ENCODE measurements around the gene PSD2. TPM values are rescaled to one million over a fixed set of nuclear protein-coding genes. Genes with fewer than 3 reads are reported as not detected.
A peak's percentile ranks its signal among the peaks of the same experiment; 100 is the strongest.

PSD2 gene
- total RNA-seq, 1 donor from 2014 or later, result not detected

- Mint-ChIP-seq H3K27ac (peak overlapping the region; percentile 35), H3K4me3 (peak overlapping the region; percentile 38), H3K9me3 (no peaks in the 10 kb centered on the region), H3K36me3 (ENCODE audit: low read depth) (no peaks in the 10 kb centered on the region), H3K4me1 (peaks cover 58% of the 10 kb centered on the region), H3K27me3 (no peaks in the 10 kb centered on the region)
- ChIA-PET POLR2A (interaction anchor here (0.7 to 6.8 kb wide), 5 partner anchors 38 to 112 kb away, joined by 3 to 86 read pairs (median 10); partner anchors contain the start of gene CXXC5), CTCF (interaction anchor here (0.7 to 1.5 kb wide), 3 partner anchors 16 to 113 kb away, joined by 4 to 9 read pairs (median 4); no protein-coding TSS in a partner anchor)
- no peak for ATAC-seq (ENCODE audit: low read depth)
- DNase-seq, result no peak
- intact Hi-C loops (cut with micrococcal nuclease), result loop anchor here (5.0 kb wide), 2 partner anchors 357 to 457 kb away; partner anchors contain the start of gene MATR3
- TF ChIP-seq, protein P1, sequence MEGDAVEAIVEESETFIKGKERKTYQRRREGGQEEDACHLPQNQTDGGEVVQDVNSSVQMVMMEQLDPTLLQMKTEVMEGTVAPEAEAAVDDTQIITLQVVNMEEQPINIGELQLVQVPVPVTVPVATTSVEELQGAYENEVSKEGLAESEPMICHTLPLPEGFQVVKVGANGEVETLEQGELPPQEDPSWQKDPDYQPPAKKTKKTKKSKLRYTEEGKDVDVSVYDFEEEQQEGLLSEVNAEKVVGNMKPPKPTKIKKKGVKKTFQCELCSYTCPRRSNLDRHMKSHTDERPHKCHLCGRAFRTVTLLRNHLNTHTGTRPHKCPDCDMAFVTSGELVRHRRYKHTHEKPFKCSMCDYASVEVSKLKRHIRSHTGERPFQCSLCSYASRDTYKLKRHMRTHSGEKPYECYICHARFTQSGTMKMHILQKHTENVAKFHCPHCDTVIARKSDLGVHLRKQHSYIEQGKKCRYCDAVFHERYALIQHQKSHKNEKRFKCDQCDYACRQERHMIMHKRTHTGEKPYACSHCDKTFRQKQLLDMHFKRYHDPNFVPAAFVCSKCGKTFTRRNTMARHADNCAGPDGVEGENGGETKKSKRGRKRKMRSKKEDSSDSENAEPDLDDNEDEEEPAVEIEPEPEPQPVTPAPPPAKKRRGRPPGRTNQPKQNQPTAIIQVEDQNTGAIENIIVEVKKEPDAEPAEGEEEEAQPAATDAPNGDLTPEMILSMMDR (IDR thresholded peaks at IDR 0.05), result no peak
Observed at GRCh38 chr5:139749242-139749641, 46.4 kb upstream of the PSD2 start.

- Mint-ChIP-seq H3K4me3 (no peak overlapping the region), H3K36me3 (ENCODE audit: low read depth) (no peaks in the 10 kb centered on the region), H3K9me3 (no peaks in the 10 kb centered on the region), H3K27me3 (peaks cover 7% of the 10 kb centered on the region), H3K27ac (no peak overlapping the region), H3K4me1 (peaks cover 52% of the 10 kb centered on the region)
- ChIA-PET POLR2A (interaction anchor here (0.6 to 2.1 kb wide), 2 partner anchors 103 to 362 kb away, joined by 3 to 10 read pairs; partner anchors contain the start of gene CXXC5), CTCF (interaction anchor here (0.9 to 1.9 kb wide), 2 partner anchors 14 to 24 kb away, joined by 3 to 5 read pairs; no protein-coding TSS in a partner anchor)
- no peak for ATAC-seq (ENCODE audit: low read depth)
- DNase-seq, result no peak
- intact Hi-C loops (cut with micrococcal nuclease), result no loop called here
- TF ChIP-seq, protein P1 (IDR thresholded peaks at IDR 0.05), result no peak
Observed at GRCh38 chr5:139751236-139751635, 44.4 kb upstream of the PSD2 start.

GRCh38 chr5:139752506-139753473, 42.8 kb upstream of the PSD2 start:
- peaks cover 56% of the 10 kb centered on the region for H3K4me1 Mint-ChIP-seq
- no peak overlapping the region for H3K4me3 Mint-ChIP-seq
- no peaks in the 10 kb centered on the region for H3K36me3 Mint-ChIP-seq (ENCODE audit: low read depth)
- TF ChIP-seq, protein P1 (IDR thresholded peaks at IDR 0.05), result no peak
- intact Hi-C loops (cut with micrococcal nuclease), result no loop called here
- ChIA-PET POLR2A (interaction anchor here (0.9 to 1.7 kb wide), 3 partner anchors 11 to 117 kb away, joined by 4 to 6 read pairs (median 4); no protein-coding TSS in a partner anchor), CTCF (interaction anchor here (1.3 to 1.9 kb wide), 3 partner anchors 13 to 119 kb away, joined by 4 to 10 read pairs (median 5); no protein-coding TSS in a partner anchor)
- DNase-seq (no peak), ATAC-seq (ENCODE audit: low read depth) (no peak)
- no peak overlapping the region for H3K27ac Mint-ChIP-seq
- H3K27me3 Mint-ChIP-seq, result peaks cover 8% of the 10 kb centered on the region
- no peaks in the 10 kb centered on the region for H3K9me3 Mint-ChIP-seq

- H3K27ac Mint-ChIP-seq, result no peak overlapping the region
- intact Hi-C loops (cut with micrococcal nuclease), result loop anchor here (1.0 kb wide), 1 partner anchor 9 kb away; no protein-coding TSS in a partner anchor
Observed at GRCh38 chr5:139755892-139756671, 39.5 kb upstream of the PSD2 start.

More at GRCh38 chr5:139755892-139756671, 39.5 kb upstream of the PSD2 start:
- ATAC-seq (ENCODE audit: low read depth) (peak; percentile 72), DNase-seq (peak; percentile 49)
- no peaks in the 10 kb centered on the region for H3K9me3 Mint-ChIP-seq
- CTCF ChIA-PET, result interaction anchor here (1.0 to 1.3 kb wide), 2 partner anchors 9 to 122 kb away, joined by 6 to 8 read pairs; no protein-coding TSS in a partner anchor
- no peaks in the 10 kb centered on the region for H3K36me3 Mint-ChIP-seq (ENCODE audit: low read depth)
- POLR2A ChIA-PET, result interaction anchor here (0.6 to 1.2 kb wide), 4 partner anchors 8 to 177 kb away, joined by 3 to 5 read pairs (median 4); no protein-coding TSS in a partner anchor
- peaks cover 10% of the 10 kb centered on the region for H3K27me3 Mint-ChIP-seq
- peaks cover 60% of the 10 kb centered on the region for H3K4me1 Mint-ChIP-seq
- TF ChIP-seq, protein P1 (IDR thresholded peaks at IDR 0.05), result no peak
- peak overlapping the region; percentile 62 for H3K4me3 Mint-ChIP-seq

All from activated B cell treated with CpG ODN at 0.5 μM for 24 hours (primary cell).